NB4 (cell line): ENCODE data around the gene MORN1.

Experiments
- CTCF ChIP-seq: IDR thresholded peaks from one replicate; pipeline ENCODE4 v1.5.1; 2012; ENCODE audit warnings: low read depth, low read length
- POLR2A ChIP-seq: IDR thresholded peaks from 2 replicates; pipeline ENCODE4 v1.6.1; 2011; ENCODE audit warnings: mild to moderate bottlenecking; ENCODE audit not compliant: insufficient read length; ENCODE audit errors: extremely low read depth

- TF ChIP-seq CTCF (no peak), POLR2A (no peak)
These were observed 37.6 kb downstream of the MORN1 start for GRCh38 chr1:2353551-2354438.
